SIG-M5 treated with dmso at 0.1 percent for 504 hours (cell line): Measurements from ENCODE around the gene VIPR2.

Experiments
- DNase-seq: peaks from one replicate; lab custom pipeline; 2025; ENCODE audit not compliant: unreplicated experiment; lab: John Stamatoyannopoulos, UW

The VIPR2 gene

DNA sequence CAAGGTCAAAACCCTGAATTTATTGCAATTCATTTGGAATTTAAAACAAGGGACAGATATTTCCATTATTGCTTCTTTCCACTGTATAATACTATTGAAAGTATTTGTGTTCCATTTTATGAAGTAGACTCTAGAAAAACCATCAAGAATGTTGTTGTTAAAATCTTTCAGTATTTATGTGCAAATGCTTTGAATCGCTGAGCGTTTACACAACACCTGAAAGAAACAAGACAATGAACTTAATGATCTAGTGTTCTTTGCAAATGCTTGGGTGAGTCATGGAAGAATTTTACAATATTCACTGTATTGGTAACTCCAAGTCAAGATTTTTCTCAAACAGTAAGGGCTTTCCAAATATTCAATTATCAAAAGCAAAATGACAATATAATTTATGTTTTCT is 97.1 kb downstream of the VIPR2 start:
- DNase-seq: no peak

- no peak for DNase-seq
Measured at GRCh38 chr7:159046300-159046699, 98.4 kb downstream of the VIPR2 start.

DNA sequence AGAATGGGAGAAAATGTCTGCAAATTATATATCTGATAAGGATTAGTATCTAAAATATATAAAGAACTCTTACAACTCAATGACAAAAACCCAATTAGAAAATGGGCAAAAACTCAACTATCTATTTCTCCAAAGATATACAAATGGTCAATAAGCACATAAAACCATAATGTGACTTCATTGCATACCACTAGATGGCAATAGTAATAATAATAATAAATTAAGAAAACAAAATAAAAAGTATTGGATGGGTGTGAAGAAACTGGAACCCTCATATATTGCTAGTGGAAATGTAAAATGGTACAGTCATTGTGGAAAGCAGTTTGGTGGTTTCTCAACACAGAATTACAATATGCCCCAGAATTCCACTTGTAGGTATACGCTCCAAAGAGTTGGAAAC is 98.8 kb downstream of the VIPR2 start:
- DNase-seq: no peak

- DNase-seq: no peak
Measured at GRCh38 chr7:159042581-159043101, 102.0 kb downstream of the VIPR2 start.

DNA sequence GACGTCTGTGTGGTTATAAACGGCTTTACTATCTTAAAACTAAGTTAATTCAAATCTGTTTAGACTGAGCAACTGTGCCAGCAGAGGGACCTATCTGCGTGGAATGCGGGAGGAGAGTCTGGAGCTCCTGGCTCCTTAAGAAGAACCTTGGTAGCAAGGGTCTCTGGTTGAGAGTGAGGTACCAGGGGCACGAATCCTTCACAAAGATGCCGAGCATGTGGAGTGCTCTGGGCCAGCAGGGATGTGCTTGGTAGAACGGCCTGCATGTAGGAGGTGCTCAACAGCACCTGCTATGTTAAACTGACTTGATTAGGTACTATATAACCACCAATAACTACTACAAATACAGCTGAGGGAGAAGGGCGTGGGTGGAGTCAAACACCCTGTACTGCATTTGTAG is 102.6 kb downstream of the VIPR2 start:
- DNase-seq: no peak

DNA sequence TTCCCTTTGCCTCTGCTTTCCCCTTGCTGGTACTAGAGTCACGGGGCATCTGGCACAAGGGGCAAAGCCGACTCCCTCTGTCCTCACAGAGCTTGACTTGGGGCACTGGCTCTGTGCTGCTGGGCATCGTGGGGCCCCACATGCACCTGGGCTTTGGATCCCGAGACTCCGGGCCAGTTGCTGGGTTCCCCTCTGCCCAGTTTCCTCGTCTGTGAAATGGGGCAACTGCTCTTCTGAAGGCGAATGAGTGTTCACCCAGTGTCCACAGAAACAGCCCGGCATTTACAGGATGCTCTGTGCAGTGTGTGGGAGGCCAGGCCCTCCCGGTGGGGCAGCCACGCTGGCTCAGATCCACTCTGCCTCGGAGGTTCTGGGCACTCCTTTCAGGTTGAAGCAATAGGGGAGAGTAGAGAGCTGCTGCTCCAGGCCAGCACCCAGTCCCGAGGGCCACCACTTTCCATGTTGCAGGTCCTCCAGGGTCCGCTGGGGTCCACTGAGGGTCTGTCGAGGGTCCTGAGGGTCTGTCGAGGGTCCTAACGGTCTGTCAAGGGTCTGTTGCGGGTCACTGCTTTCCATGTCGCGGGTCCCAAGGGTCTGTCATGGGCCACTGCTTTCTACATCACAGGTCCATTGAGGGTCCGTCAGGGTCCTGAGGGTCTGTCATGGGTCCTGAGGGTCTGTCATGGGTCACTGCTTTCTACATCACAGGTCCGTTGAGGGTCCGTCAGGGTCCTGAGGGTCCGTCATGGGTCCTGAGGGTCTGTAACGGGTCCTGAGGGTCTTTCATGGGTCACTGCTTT is 103.6 kb downstream of the VIPR2 start:
- DNase-seq: no peak

DNA sequence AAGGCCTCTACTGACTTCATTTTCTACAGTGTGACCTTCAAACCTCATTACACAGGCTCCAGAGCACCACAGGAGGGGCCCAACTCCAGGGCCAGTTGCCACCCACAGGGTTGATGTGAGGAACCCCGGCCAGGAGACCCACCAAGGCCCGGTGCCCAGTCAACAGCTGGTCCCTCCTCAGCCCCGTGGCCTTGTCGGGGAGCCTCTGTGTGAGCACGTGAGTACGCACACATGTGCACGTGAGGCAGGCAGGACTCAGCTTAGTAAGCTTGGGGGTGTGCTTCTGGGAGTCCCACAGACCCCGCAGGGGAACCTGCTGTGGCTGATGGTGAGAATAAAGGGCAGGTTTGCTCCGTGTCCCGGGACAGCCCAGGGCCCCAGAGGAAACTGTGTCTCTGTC is 104.5 kb downstream of the VIPR2 start:
- DNase-seq: no peak

- no peak for DNase-seq
Measured at GRCh38 chr7:159039716-159040115, 105.0 kb downstream of the VIPR2 start.

DNA sequence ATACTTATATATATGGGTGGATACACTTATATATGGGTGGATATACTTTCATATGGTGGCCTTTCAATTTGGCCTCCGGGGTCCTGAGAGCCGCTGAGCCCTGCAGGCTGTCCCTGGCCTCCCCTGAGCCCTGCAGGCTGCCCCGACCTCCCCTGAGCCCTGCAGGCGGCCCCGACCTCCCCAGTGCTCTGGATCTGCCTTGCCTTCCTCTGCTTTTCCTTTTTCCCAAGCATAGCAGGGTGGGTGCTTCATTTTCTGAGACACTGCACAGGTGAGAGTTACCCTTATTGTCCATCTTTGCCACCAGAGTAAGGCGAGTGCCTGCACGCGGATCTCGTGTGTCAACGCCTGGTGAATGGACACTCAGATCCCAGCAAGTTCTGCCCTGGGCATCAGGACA is 106.6 kb downstream of the VIPR2 start:
- no peak for DNase-seq

GRCh38 chr7:159036916-159037605 is 107.6 kb downstream of the VIPR2 start:
- DNase-seq: no peak

GRCh38 chr7:159035571-159036073 is 109.0 kb downstream of the VIPR2 start:
- no peak for DNase-seq

- DNase-seq: no peak
Measured at GRCh38 chr7:159034988-159035387, 109.7 kb downstream of the VIPR2 start.

DNA sequence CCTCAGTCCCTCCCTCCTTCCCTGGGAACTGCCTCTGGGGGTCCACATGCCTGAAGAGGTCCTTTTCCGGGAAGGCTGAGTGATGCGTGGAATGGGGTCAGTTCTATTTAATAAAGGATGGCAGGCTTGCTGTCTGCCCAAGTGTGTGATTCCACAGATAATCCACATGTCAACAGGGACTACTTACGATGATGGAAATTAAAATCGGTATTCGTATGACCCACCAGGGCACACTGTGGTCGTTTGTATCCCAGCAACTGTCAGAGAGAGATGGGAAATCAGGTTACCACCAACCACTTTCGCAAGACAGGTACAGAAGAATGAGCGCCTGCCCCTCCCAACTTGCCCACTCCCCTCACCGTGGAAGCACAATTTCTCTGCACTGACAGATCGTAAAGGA is 110.3 kb downstream of the VIPR2 start:
- no peak for DNase-seq

DNA sequence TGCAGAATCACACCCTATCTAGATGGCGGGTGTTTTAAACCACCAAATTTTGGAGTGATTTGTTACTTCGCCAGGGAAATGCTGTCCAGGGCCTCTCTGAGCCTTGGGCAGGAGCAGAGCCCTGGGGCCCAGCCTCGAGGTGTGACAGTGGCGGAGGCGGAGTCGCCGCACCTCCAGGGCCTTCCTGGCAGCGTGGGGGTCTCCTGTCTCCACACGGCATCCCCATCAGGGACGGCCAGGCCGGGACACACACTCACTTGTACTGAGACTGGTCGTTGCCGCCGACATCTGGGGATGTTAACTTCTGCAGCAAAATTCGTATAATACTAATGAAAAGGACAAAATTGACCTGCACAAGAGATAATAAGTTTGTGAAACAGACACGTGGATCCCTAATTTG is 110.7 kb downstream of the VIPR2 start:
- DNase-seq: no peak

DNA sequence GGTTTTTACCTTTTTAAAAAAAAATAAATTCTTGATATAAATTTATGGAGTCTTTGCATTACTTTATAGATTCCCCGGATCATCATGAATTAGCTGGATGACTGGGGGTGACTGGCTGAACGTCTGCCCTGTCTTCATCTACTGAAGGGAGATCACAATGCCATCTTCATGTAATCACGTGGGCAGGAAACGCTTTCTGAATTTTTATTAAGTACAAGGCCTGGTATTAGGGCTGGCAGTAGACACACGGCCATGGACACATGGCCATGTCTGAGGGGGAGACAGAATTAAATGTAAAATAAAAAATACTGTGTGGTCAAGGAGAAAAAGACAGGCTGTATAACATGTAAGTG is 111.2 kb downstream of the VIPR2 start:
- DNase-seq: no peak

- DNase-seq: no peak
Measured at GRCh38 chr7:159032753-159033472, 111.8 kb downstream of the VIPR2 start.

DNA sequence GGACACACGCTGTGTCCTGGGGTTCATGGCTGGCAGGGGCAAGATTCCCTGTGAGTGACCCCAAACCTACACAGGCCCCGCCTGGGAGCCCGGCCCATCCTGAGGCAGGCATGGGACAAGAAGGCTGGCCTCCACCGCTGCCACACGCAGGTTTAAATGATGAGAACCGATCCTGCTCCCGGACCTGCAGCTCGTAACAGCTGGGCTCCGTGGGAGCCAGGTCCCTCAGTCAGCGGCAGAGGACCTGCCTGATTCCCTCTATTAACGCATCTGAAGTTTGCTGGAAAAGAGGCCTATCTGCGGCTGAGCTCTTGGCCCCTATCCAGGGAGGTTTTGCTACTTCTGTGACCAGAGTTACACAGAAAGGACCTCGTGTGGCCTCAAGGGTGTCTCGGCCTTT is 112.3 kb downstream of the VIPR2 start:
- DNase-seq: no peak

- no peak for DNase-seq
Measured at GRCh38 chr7:159031750-159032149, 112.9 kb downstream of the VIPR2 start.

DNA sequence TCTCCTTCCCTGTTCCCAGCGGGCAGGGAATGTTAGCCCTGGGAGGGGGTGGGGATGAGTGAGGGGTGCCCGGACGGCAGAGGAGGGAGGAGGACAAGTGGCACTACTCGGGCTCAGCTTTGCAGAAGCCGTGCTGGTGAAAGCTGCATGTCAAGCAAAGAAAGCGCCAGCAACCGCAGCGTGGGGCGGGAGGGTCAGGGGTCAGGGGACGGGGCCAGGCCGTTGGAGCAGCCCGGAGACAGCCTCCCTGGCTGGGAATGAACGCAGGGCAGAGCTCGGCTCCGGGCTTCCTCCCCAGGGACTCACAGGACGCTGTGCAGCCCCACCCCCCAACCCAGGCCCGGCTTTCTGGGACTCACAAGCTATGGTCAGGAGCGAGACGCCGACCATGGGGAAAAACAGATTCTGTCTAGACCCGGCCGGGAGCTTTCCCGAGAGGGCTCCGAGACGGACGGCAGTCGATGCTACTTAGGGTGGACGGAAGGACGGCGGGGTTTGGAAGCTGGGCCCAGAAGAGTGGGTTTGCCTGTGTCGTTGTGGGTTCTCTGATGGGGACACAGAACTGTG is 113.4 kb downstream of the VIPR2 start:
- no peak for DNase-seq

DNA sequence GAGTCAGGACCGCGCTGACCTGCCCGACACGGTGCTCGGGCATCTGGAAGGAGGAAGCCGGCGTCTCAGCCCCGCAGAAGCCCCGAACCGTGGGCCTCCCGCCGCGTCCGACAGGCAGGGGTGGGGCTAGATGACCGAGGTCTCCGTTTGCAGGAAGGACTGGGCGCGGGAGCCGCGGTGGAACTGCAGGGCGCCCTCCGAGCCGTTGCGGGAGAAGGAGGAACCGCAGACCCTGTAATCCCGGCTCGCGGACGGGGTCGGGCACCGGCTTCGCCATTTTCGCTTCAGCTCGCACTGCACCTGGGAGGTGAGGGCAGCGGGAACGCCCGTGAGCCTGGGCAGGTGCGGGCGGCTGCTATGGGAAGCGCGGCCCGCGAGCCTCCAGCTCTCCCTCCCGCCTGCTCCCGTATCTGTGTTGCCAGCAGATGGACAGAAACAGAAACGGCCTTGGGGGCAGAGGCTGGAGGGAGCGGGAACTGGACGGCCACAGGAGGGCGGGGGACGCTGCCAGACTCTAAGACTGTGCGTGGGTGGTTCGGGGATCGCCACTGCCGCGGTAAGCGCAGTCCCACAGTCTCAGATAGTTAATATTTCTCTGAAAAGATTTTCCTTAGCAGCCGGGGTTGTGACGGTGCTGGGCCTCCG is 114.1 kb downstream of the VIPR2 start:
- DNase-seq: no peak
